Ovary (tissue), 9 donors: ENCODE measurements around the gene AQP2. TPM values are rescaled to one million over a fixed set of nuclear protein-coding genes. Genes with fewer than 3 reads are reported as not detected.

ENCODE experiments used
- DNase-seq, 5 donors: peaks; one replicate each; pipeline ENCODE4 v3.0.0-alpha.2; 2019 to 2020
- H3K27ac ChIP-seq, 2 donors: fragments of 200-600 bp; one replicate each; pipeline versions ENCODE4 v1.5.1 to v1.8.0; 2019 to 2022
- H3K27me3 ChIP-seq: fragments of 200-600 bp; one replicate; pipeline ENCODE4 v1.8.0; 2022
- H3K36me3 ChIP-seq: fragments of 200-600 bp; sonication (generic); one replicate; pipeline ENCODE4 v1.5.1; 2019
- H3K4me1 ChIP-seq: one replicate; pipeline ENCODE4 v1.8.1; 2013; ENCODE audit warnings: mild to moderate bottlenecking, moderate library complexity; ENCODE audit not compliant: insufficient read depth
- H3K4me3 ChIP-seq: fragments of 200-600 bp; sonication (generic); one replicate; pipeline ENCODE4 v1.5.1; 2017
- H3K9me3 ChIP-seq, 2 donors: fragments of 200-600 bp in 1 of 2; sonication (generic) in 1 of 2; one replicate each; pipeline versions ENCODE4 v1.5.1 to v1.8.1; 2013 to 2019; ENCODE audit warnings: mild to moderate bottlenecking in 1 of 2, moderate library complexity in 1 of 2
- EP300 ChIP-seq: sonication (generic); formaldehyde crosslinking; IDR thresholded peaks from one replicate; pipeline ENCODE4 v1.6.1; 2017; ENCODE audit warnings: antibody characterized with exemption
- POLR2A ChIP-seq: fragments of 450-650 bp; IDR thresholded peaks from one replicate; pipeline ENCODE4 v1.6.1; 2017; ENCODE audit warnings: antibody characterized with exemption, mild to moderate bottlenecking, moderate library complexity
- WGBS, 3 donors: extraction: QIAGEN DNeasy Blood & Tissue Kit in 1 of 3; methylation state at CpG; one replicate each; pipeline versions ENCODE4 v1.1.5 to v1.1.7; 2013 to 2017; 5-methylcytosine and 5-hydroxymethylcytosine counted together
- intact Hi-C, 4 donors: fragments of 100-400 bp; cut with DNase I; formaldehyde crosslinking; loops; one replicate each; pipeline versions ENCODE4 v1.11.0 to v1.15.1; 2022 to 2023
- polyA plus RNA-seq, 2 donors: library from polyadenylated mRNA; stranded (reverse); fragments of 200-250 nt in 1 of 2; fragments of 350-450 nt in 1 of 2; fragmentation: Illumina TruSeq in 1 of 2; extraction: RNeasy Lipid Tissue Mini Kit (QIAGEN cat#74804) in 1 of 2; gene quantifications; one replicate each; pipeline ENCODE4 v1.2.3, GENCODE V29; 2013 to 2014
- total RNA-seq, 7 donors: library from RNA; depleted of rRNA in 2 of 7; stranded (reverse); fragments of >200 nt in 2 of 7; fragmentation: NEBNext Ultra II Directional in 3 of 7; extraction: Animal tissue kit (Norgen Biotek cat#: 25700) in 3 of 7; gene quantifications; one replicate each; pipeline versions ENCODE4 v1.1.0 to v1.2.4, GENCODE V29; 2016 to 2023
- TF ChIP-seq, protein P1 (sequence below), 3 donors: fragments of 450-650 bp in 2 of 3; fragments of 200-600 bp in 1 of 3; IDR thresholded peaks; one replicate each; pipeline versions ENCODE4 v1.5.1 to v1.8.0; 2016 to 2022; ENCODE audit warnings: antibody characterized with exemption in 3 of 3, mild to moderate bottlenecking in 1 of 3
- donor health status: DM: no; HTN: no; CAD: no; lungs with moderate emphysema.
- donor health status: DM: no; HTN: no; CAD: no.
- donor health status: Bipolar disorder and iron deficiency.
- donor health status: DM: yes; HTN: yes; CAD: no.
- donor health status: DM: no; HTN: no; CAD: no.
- donor health status: DM: yes; HTN: yes; CAD: no.

AQP2 gene
- total and polyA plus RNA-seq, 9 donors, result 0.11 to 3.7 (median 2.1) TPM; not detected in 6

DNA sequence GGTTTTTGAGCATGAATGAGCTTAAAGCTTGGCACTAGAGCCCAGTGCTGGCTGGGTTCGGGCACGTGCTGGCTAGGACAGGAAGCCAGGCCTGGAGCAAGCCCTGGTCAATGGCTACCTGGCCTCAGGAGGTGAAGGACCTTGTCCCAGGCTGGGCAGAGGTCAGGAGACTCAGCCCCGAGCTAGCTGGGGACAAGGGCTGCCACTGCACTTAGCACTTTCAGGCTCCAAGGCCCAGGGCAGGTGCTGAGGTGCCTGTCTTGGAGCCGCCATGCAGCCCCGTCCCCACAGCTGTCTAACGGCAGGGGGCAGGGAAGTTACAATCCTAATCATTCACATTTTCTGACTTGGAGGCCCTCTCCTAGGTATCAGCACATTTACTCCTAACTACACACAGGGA, 17.9 kb downstream of the AQP2 start:
- TF ChIP-seq, protein P1, sequence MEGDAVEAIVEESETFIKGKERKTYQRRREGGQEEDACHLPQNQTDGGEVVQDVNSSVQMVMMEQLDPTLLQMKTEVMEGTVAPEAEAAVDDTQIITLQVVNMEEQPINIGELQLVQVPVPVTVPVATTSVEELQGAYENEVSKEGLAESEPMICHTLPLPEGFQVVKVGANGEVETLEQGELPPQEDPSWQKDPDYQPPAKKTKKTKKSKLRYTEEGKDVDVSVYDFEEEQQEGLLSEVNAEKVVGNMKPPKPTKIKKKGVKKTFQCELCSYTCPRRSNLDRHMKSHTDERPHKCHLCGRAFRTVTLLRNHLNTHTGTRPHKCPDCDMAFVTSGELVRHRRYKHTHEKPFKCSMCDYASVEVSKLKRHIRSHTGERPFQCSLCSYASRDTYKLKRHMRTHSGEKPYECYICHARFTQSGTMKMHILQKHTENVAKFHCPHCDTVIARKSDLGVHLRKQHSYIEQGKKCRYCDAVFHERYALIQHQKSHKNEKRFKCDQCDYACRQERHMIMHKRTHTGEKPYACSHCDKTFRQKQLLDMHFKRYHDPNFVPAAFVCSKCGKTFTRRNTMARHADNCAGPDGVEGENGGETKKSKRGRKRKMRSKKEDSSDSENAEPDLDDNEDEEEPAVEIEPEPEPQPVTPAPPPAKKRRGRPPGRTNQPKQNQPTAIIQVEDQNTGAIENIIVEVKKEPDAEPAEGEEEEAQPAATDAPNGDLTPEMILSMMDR (IDR thresholded peaks at IDR 0.05), result no peak
- TF ChIP-seq EP300, result no peak
- TF ChIP-seq POLR2A, result no peak
- H3K9me3 ChIP-seq, result no peaks in the 10 kb centered on the region
- intact Hi-C loops, result loop anchor here (5.0 to 10.0 kb wide), 7 partner anchors 86 to 206 kb away; partner anchors contain the start of gene ASIC1 (in 2 of the 4)
- peaks cover 10% of the 10 kb centered on the region for H3K4me1 ChIP-seq
- H3K4me3 ChIP-seq, result no peak overlapping the region
- no peaks in the 10 kb centered on the region for H3K27me3 ChIP-seq
- WGBS, 3 donors, result 89 to 92% (median 90%) methylated on average over 6 of the region's 6 CpGs
- DNase-seq, result no peak
- H3K27ac ChIP-seq, result no peak overlapping the region
- H3K36me3 ChIP-seq, result no peaks in the 10 kb centered on the region

DNA sequence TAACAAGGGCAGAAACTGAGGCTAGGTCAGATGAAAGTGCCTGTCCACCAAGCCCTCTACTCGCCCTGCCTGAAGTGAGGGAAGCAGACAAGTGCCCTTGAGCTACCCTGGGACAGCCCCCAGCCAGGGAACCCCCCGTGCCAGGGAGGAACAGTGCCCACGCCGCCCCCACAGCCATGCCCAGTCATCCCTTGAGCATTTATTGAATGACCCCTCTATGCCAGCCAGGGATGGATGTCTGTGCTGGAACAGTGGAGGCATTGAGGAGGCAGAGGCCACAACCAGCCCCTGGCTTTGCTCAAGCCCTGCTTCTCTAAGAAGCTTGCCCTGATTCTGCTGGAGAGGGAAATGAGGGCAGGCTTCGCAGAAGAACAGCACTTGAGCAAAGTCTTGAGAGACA, 18.5 kb downstream of the AQP2 start:
- Histone ChIP-seq H3K4me3 (no peak overlapping the region), H3K9me3 (no peaks in the 10 kb centered on the region), H3K36me3 (no peaks in the 10 kb centered on the region), H3K27me3 (no peaks in the 10 kb centered on the region), H3K27ac (no peak overlapping the region), H3K4me1 (peaks cover 10% of the 10 kb centered on the region)
- TF ChIP-seq EP300 (no peak), POLR2A (no peak)
- TF ChIP-seq, protein P1 (IDR thresholded peaks at IDR 0.05), result no peak
- no peak for DNase-seq
- intact Hi-C loops, result loop anchor here (5.0 to 10.0 kb wide), 7 partner anchors 86 to 206 kb away; partner anchors contain the start of gene ASIC1 (in 2 of the 4)
- 77 to 85% (median 84%) methylated on average over 5 of the region's 5 CpGs for WGBS, 3 donors

DNA sequence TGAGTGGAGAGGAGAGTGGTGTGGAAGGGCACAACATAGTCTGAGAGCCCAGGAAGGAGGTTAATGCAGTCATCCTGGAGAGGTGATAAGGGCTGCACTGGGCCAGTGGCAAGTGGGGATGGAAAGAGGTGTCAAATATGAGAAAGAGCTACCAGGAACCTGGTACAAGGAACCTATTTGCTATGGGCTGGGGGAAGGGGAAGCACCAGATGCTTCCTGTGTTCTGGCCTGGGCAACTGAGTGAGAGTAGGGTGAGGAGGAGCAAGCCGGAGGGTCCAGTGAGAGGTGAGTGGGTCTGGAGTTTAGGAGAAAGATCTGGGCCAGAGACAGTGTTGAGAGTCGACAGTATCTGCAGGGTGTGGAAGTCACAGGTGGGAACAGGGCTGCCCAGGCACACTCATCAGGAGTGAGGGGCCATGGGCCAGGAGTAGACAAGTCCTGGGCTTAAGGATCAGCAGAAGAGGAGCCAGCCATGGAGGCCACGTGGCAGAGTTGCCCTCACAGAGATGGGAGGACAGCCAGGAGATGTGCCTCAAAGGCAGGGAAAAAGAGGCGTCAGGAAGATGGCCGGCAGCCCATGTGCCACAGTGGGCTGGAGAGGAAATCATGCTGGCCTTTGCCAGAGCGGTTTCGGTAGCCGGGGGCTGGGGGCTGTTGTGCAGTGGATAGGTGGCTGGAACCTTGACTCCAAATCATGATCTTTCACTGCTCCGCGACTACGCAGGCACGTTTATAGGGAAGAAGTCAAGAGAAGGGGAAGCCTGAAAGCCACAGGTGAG, 19.3 kb downstream of the AQP2 start:
- no peak overlapping the region for H3K27ac ChIP-seq
- H3K4me1 ChIP-seq, result peaks cover 13% of the 10 kb centered on the region
- intact Hi-C loops, result loop anchor here (5.0 to 10.0 kb wide), 8 partner anchors 82 to 205 kb away; partner anchors contain the start of gene ASIC1 (in 2 of the 4)
- no peak overlapping the region for H3K4me3 ChIP-seq
- no peak for DNase-seq
- H3K9me3 ChIP-seq, result no peaks in the 10 kb centered on the region
- WGBS, 3 donors, result 85 to 89% (median 87%) methylated on average over 12 of the region's 12 CpGs
- H3K27me3 ChIP-seq, result no peaks in the 10 kb centered on the region
- TF ChIP-seq, protein P1 (IDR thresholded peaks at IDR 0.05), result no peak
- TF ChIP-seq EP300 (no peak), POLR2A (no peak)
- no peaks in the 10 kb centered on the region for H3K36me3 ChIP-seq

DNA sequence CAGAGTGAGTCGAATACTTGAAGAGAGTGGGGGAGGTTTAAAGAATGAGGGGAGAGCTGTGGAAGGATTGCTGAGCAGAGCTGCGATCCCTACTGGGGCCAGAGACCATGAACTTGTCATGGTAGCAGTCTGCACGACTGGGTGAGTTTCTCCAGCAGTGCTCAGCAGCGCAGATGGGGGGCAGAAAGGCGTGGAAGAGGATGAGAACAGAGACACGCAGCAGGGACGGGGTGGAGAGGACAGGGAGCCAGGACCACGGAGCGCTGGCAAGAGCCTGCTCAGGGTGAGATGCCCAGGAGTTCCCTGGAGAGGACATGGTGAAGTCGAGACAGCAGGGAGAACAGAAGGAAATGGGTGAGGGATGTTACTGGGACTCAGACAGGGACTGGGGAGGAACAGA, 20.1 kb downstream of the AQP2 start:
- Histone ChIP-seq H3K36me3 (no peaks in the 10 kb centered on the region), H3K4me1 (peaks cover 15% of the 10 kb centered on the region), H3K27ac (no peak overlapping the region), H3K9me3 (no peaks in the 10 kb centered on the region), H3K27me3 (no peaks in the 10 kb centered on the region), H3K4me3 (no peak overlapping the region)
- WGBS, 3 donors, result 69 to 76% (median 70%) methylated on average over 10 of the region's 10 CpGs
- intact Hi-C loops, result loop anchor here in 2 of 4 donors (5.0 kb wide), 2 partner anchors 82 to 97 kb away; no protein-coding TSS in a partner anchor
- no peak for DNase-seq
- TF ChIP-seq, protein P1 (IDR thresholded peaks at IDR 0.05), result no peak
- no peak for TF ChIP-seq EP300
